CD14-positive monocyte (primary cell): ENCODE data around the gene TOMM22. TPM values are rescaled to one million over a fixed set of nuclear protein-coding genes. Genes with fewer than 3 reads are reported as not detected.

Experiments
- DNase-seq, 3 donors: peaks; one replicate each; pipeline ENCODE4 v3.0.0-alpha.2; 2011 to 2022
- H2AFZ ChIP-seq: 2 replicates; pipeline ENCODE4 v1.6.0; 2012; ENCODE audit warnings: mild to moderate bottlenecking, low read depth, low read length, inconsistent platforms; ENCODE audit not compliant: insufficient read depth, poor library complexity, severe bottlenecking
- H3K27ac ChIP-seq, 2 donors: 1 replicate in 1 of 2; 2 replicates in 1 of 2; pipeline ENCODE4 v1.5.1; 2012 to 2013; ENCODE audit warnings: low read length in 2 of 2, control low read depth in 1 of 2, inconsistent platforms in 1 of 2, low read depth in 1 of 2, mild to moderate bottlenecking in 1 of 2
- H3K27me3 ChIP-seq, 2 donors: one replicate each; pipeline versions ENCODE4 v1.6.0 to v1.6.1; 2011 to 2013; ENCODE audit warnings: low read length in 2 of 2; ENCODE audit not compliant: control insufficient read depth in 2 of 2, insufficient read depth in 2 of 2
- H3K36me3 ChIP-seq, 2 donors: replicated peaks in 1 of 2; 1 replicate in 1 of 2; 2 replicates in 1 of 2; pipeline versions ENCODE4 v1.5.1 to v1.6.1; 2012 to 2013; ENCODE audit warnings: low read length in 2 of 2, control low read depth in 1 of 2, inconsistent platforms in 1 of 2, mild to moderate bottlenecking in 1 of 2; ENCODE audit not compliant: insufficient read depth in 2 of 2, control insufficient read depth in 1 of 2
- H3K4me1 ChIP-seq, 2 donors: 1 replicate in 1 of 2; 2 replicates in 1 of 2; pipeline versions ENCODE4 v1.5.1 to v1.6.1; 2012 to 2013; ENCODE audit warnings: low read length in 2 of 2, control low read depth in 1 of 2, inconsistent platforms in 1 of 2, mild to moderate bottlenecking in 1 of 2, moderate library complexity in 1 of 2; ENCODE audit not compliant: insufficient read depth in 2 of 2, control insufficient read depth in 1 of 2
- H3K4me2 ChIP-seq: replicated peaks from 2 replicates; pipeline ENCODE3; 2012; ENCODE audit warnings: low read length, moderate library complexity, mild to moderate bottlenecking; ENCODE audit not compliant: poor library complexity, severe bottlenecking; ENCODE audit errors: extremely low read depth
- H3K4me3 ChIP-seq, 3 experiments: fragments of 200-600 bp in 1 of 3; sonication (generic) in 1 of 3; replicated peaks in 1 of 3; 1 replicate in 2 of 3; 2 replicates in 1 of 3; pipeline ENCODE4 v1.5.1; 2011 to 2013; ENCODE audit warnings: low read length in 3 of 3, mild to moderate bottlenecking in 3 of 3, control low read depth in 2 of 3, low read depth in 2 of 3, inconsistent platforms in 1 of 3, moderate library complexity in 1 of 3
- H3K79me2 ChIP-seq: 2 replicates; pipeline ENCODE4 v1.6.0; 2012; ENCODE audit warnings: mild to moderate bottlenecking, control low read depth, inconsistent platforms, low read length, moderate library complexity; ENCODE audit not compliant: insufficient read depth
- H3K9ac ChIP-seq: 2 replicates; pipeline ENCODE4 v1.6.0; 2017; ENCODE audit warnings: low read length, mild to moderate bottlenecking; ENCODE audit not compliant: insufficient read depth, poor library complexity, severe bottlenecking
- H3K9me3 ChIP-seq, 2 donors: replicated peaks in 1 of 2; 1 replicate in 1 of 2; 2 replicates in 1 of 2; pipeline versions ENCODE4 v1.5.1 to v1.6.1; 2012 to 2013; ENCODE audit warnings: low read length in 2 of 2, control low read depth in 1 of 2; ENCODE audit not compliant: control insufficient read depth in 1 of 2, insufficient read depth in 1 of 2
- H4K20me1 ChIP-seq: 2 replicates; pipeline ENCODE4 v1.6.0; 2012; ENCODE audit warnings: mild to moderate bottlenecking, low read length, control low read depth, moderate library complexity; ENCODE audit not compliant: insufficient read depth
- H3K27ac Mint-ChIP-seq, 7 donors: one replicate each; pipeline ENCODE4 v1.8.0; 2020; ENCODE audit warnings: mild to moderate bottlenecking in 7 of 7, mixed read lengths in 7 of 7, moderate library complexity in 6 of 7, inconsistent platforms in 2 of 7
- H3K27me3 Mint-ChIP-seq, 3 donors: one replicate each; pipeline ENCODE4 v1.8.0; 2021 to 2022; ENCODE audit warnings: low read depth in 3 of 3, mild to moderate bottlenecking in 3 of 3, mixed read lengths in 3 of 3, moderate library complexity in 3 of 3, inconsistent platforms in 1 of 3
- H3K36me3 Mint-ChIP-seq, 2 donors: one replicate each; pipeline ENCODE4 v1.8.0; 2020; ENCODE audit warnings: mixed read lengths in 2 of 2, inconsistent platforms in 1 of 2, mild to moderate bottlenecking in 1 of 2
- H3K4me1 Mint-ChIP-seq: one replicate; pipeline ENCODE4 v1.8.0; 2020; ENCODE audit warnings: mild to moderate bottlenecking, mixed read lengths
- H3K4me3 Mint-ChIP-seq, 2 donors: one replicate each; pipeline ENCODE4 v1.8.0; 2020; ENCODE audit warnings: mild to moderate bottlenecking in 2 of 2, mixed read lengths in 2 of 2, moderate library complexity in 1 of 2
- H3K9me3 Mint-ChIP-seq, 7 donors: one replicate each; pipeline ENCODE4 v1.8.0; 2020 to 2022; ENCODE audit warnings: mixed read lengths in 7 of 7, mild to moderate bottlenecking in 6 of 7, moderate library complexity in 6 of 7, inconsistent platforms in 2 of 7
- WGBS: methylation state at CpG from one replicate; pipeline ENCODE4 v1.1.5; 2013; ENCODE audit warnings: missing lambda C conversion rate; ENCODE audit not compliant: insufficient coverage; 5-methylcytosine and 5-hydroxymethylcytosine counted together
- intact Hi-C, 2 donors: fragments of 100-400 bp; cut with micrococcal nuclease; formaldehyde crosslinking; loops; one replicate each; pipeline versions ENCODE4 v1.15.0 to v1.15.1; 2023
- polyA plus RNA-seq, 3 donors: library from polyadenylated mRNA; depleted of rRNA in 1 of 3; unstranded in 2 of 3; stranded (reverse) in 1 of 3; fragments of 300-500 nt in 2 of 3; fragments of >200 nt in 1 of 3; fragmentation: Illumina TruSeq in 2 of 3; gene quantifications; 1 replicate in 2 of 3; 2 replicates in 1 of 3; pipeline ENCODE4 v1.2.3, GENCODE V29; 2012 to 2021
- TF ChIP-seq, protein P1 (sequence below): fragments of 200-600 bp; IDR thresholded peaks from one replicate; pipeline ENCODE4 v1.8.0; 2022; ENCODE audit warnings: antibody characterized with exemption, mild to moderate bottlenecking

Gene TOMM22
- polyA plus RNA-seq, 3 donors, result 31.9 to 71.4 (median 58.0) TPM

DNA sequence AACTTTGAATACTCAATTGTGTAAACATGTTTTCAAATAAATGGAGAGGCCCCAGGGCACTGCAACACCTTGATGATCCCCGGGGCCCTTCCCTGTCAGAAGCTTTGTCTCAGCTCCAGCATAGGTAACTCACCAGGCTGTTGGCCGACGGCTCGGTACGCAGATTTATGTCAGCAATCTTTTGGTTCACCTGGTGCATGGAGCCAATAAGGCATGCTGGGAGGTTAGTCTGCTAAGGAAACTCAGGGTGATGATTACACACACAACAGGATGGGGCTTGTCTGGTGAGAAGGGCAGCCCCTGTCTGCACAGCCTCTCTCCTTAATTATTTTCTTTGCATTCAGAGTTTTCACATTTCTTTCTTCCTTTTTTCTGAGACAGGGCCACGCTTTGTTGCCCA, 36.3 kb upstream of the TOMM22 start:
- no peak overlapping the region for H3K4me3 Mint-ChIP-seq
- Histone ChIP-seq H3K36me3 (no peaks in the 10 kb centered on the region), H3K4me3 (no peak overlapping the region), H3K79me2 (no peaks in the 10 kb centered on the region), H3K4me2 (no peak overlapping the region), H3K27me3 (no peaks in the 10 kb centered on the region), H2AFZ (no peak overlapping the region), H3K27ac (no peak overlapping the region), H3K9me3 (no peaks in the 10 kb centered on the region), H3K4me1 (no peaks in the 10 kb centered on the region), H4K20me1 (no peaks in the 10 kb centered on the region), H3K9ac (no peak overlapping the region)
- TF ChIP-seq, protein P1, sequence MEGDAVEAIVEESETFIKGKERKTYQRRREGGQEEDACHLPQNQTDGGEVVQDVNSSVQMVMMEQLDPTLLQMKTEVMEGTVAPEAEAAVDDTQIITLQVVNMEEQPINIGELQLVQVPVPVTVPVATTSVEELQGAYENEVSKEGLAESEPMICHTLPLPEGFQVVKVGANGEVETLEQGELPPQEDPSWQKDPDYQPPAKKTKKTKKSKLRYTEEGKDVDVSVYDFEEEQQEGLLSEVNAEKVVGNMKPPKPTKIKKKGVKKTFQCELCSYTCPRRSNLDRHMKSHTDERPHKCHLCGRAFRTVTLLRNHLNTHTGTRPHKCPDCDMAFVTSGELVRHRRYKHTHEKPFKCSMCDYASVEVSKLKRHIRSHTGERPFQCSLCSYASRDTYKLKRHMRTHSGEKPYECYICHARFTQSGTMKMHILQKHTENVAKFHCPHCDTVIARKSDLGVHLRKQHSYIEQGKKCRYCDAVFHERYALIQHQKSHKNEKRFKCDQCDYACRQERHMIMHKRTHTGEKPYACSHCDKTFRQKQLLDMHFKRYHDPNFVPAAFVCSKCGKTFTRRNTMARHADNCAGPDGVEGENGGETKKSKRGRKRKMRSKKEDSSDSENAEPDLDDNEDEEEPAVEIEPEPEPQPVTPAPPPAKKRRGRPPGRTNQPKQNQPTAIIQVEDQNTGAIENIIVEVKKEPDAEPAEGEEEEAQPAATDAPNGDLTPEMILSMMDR, result no peak
- peaks cover 0 to 13% (median 0%) of the 10 kb centered on the region in 7 donors for H3K9me3 Mint-ChIP-seq
- peaks cover 0 to 4% (median 2%) of the 10 kb centered on the region in 3 donors for H3K27me3 Mint-ChIP-seq
- H3K4me1 Mint-ChIP-seq, result no peaks in the 10 kb centered on the region
- intact Hi-C loops, result no loop called here
- no peak for DNase-seq
- H3K36me3 Mint-ChIP-seq, result no peaks in the 10 kb centered on the region
- WGBS, result 100% methylated on average over 1 of the region's 6 CpGs
- H3K27ac Mint-ChIP-seq, result no peak overlapping the region

DNA sequence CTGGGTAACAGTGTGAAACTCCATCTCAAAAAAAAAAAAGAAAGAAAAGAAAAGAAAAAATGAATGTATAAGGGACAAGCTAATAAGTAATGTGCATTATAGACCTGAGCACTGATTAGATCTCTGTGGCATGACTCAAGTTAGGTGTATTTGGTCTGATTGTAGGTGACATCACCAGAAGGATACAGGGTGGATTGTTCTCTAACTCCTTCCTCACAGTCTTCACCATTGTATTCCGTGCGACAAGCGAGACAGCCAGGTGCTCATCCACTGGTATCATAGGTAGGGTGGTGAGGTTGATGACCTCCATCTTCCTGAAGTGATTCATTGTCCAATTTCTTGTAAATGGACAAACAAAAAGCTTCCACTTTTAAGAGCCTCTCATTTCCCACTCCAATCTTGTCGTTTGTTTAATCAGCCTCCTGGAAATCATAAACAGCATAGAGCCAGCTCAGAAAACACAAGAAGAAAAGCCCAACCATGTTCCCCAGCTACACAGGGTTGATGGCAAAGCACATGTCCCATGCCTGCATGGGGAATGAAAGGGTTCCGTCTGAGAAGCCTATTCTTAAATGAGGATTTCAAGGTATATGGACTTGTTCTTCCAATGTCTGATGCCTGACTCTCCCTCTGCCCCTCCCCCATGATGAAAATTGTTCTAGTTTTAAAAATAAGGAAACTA, 31.8 kb upstream of the TOMM22 start:
- DNase-seq, result no peak
- WGBS, result 80% methylated on average over 1 of the region's 5 CpGs
- H3K4me1 ChIP-seq, result no peaks in the 10 kb centered on the region
- peaks cover 0 to 3% (median 0%) of the 10 kb centered on the region in 3 donors for H3K27me3 Mint-ChIP-seq
- H3K79me2 ChIP-seq, result no peaks in the 10 kb centered on the region
- H3K4me3 Mint-ChIP-seq, result no peak overlapping the region
- H3K27ac Mint-ChIP-seq, result no peak overlapping the region
- H3K4me3 ChIP-seq, result no peak overlapping the region
- no peaks in the 10 kb centered on the region for H3K27me3 ChIP-seq
- no peak overlapping the region for H3K27ac ChIP-seq
- no peaks in the 10 kb centered on the region for H3K36me3 Mint-ChIP-seq
- intact Hi-C loops, result no loop called here
- peaks cover 0 to 6% (median 0%) of the 10 kb centered on the region in 7 donors for H3K9me3 Mint-ChIP-seq
- H3K36me3 ChIP-seq, result no peaks in the 10 kb centered on the region
- no peak overlapping the region for H3K9ac ChIP-seq
- H3K4me1 Mint-ChIP-seq, result no peaks in the 10 kb centered on the region
- H2AFZ ChIP-seq, result no peak overlapping the region
- TF ChIP-seq, protein P1, result no peak
- H3K9me3 ChIP-seq, result no peaks in the 10 kb centered on the region
- no peaks in the 10 kb centered on the region for H4K20me1 ChIP-seq
- H3K4me2 ChIP-seq, result no peak overlapping the region
